Measurements from ENCODE around the gene TEAD1.

TEAD1 gene

GRCh38 chr11:12863605-12864121 is 189.4 kb downstream of the TEAD1 start:
- Histone ChIP-seq H3K27ac (ENCODE audit: low read depth, low read length) (no peak overlapping the region), H3K4me1 (ENCODE audit: control insufficient read depth, low read length) (no peaks in the 10 kb centered on the region), H3K9me3 (ENCODE audit: control insufficient read depth, insufficient read depth, low read length) (no peaks in the 10 kb centered on the region), H3F3A (ENCODE audit: control insufficient read depth, insufficient read depth) (no peaks in the 10 kb centered on the region), H3K36me3 (ENCODE audit: control insufficient read depth, low read length) (no peaks in the 10 kb centered on the region), H4K20me1 (ENCODE audit: control insufficient read depth, insufficient read depth, low read depth, low read length) (no peaks in the 10 kb centered on the region), H3K4me2 (ENCODE audit: low read length) (no peak overlapping the region), H3K27me3 (ENCODE audit: control insufficient read depth, low read length) (no peaks in the 10 kb centered on the region), H3K4me3 (ENCODE audit: low read length) (no peak overlapping the region), H3K9me2 (replicated peaks; ENCODE audit: control insufficient read depth, low read length) (no peaks in the 10 kb centered on the region), H3K79me2 (ENCODE audit: control insufficient read depth, low read length) (no peaks in the 10 kb centered on the region)
- TF ChIP-seq CTCF (IDR thresholded peaks at IDR 0.05; ENCODE audit: low read depth, low read length, poor library complexity, severe bottlenecking), result no peak
- no peak for TF ChIP-seq EZH2phosphoT487 (IDR thresholded peaks at IDR 0.05; ENCODE audit: borderline replicate concordance, low read length)

- Histone ChIP-seq H3K79me2 (ENCODE audit: control insufficient read depth, low read length) (no peaks in the 10 kb centered on the region), H3K27me3 (ENCODE audit: control insufficient read depth, low read length) (no peaks in the 10 kb centered on the region), H3K9me2 (replicated peaks; ENCODE audit: control insufficient read depth, low read length) (no peaks in the 10 kb centered on the region), H3K4me3 (ENCODE audit: low read length) (no peak overlapping the region), H3K27ac (ENCODE audit: low read depth, low read length) (no peak overlapping the region), H3K4me1 (ENCODE audit: control insufficient read depth, low read length) (no peaks in the 10 kb centered on the region), H3F3A (ENCODE audit: control insufficient read depth, insufficient read depth) (no peaks in the 10 kb centered on the region), H3K36me3 (ENCODE audit: control insufficient read depth, low read length) (no peaks in the 10 kb centered on the region), H3K9me3 (ENCODE audit: control insufficient read depth, insufficient read depth, low read length) (no peaks in the 10 kb centered on the region), H3K4me2 (ENCODE audit: low read length) (no peak overlapping the region), H4K20me1 (ENCODE audit: control insufficient read depth, insufficient read depth, low read depth, low read length) (no peaks in the 10 kb centered on the region)
- TF ChIP-seq EZH2phosphoT487 (IDR thresholded peaks at IDR 0.05; ENCODE audit: borderline replicate concordance, low read length), result no peak
These were observed 190.3 kb downstream of the TEAD1 start for GRCh38 chr11:12864316-12865156.

GRCh38 chr11:12865863-12866595 is 191.8 kb downstream of the TEAD1 start:
- H3K9me3 ChIP-seq (ENCODE audit: control insufficient read depth, insufficient read depth, low read length), result no peaks in the 10 kb centered on the region
- no peaks in the 10 kb centered on the region for H3K9me2 ChIP-seq (replicated peaks; ENCODE audit: control insufficient read depth, low read length)
- H3K4me1 ChIP-seq (ENCODE audit: control insufficient read depth, low read length), result no peaks in the 10 kb centered on the region
- H4K20me1 ChIP-seq (ENCODE audit: control insufficient read depth, insufficient read depth, low read depth, low read length), result no peaks in the 10 kb centered on the region
- no peaks in the 10 kb centered on the region for H3K79me2 ChIP-seq (ENCODE audit: control insufficient read depth, low read length)
- TF ChIP-seq EZH2phosphoT487 (IDR thresholded peaks at IDR 0.05; ENCODE audit: borderline replicate concordance, low read length), result no peak
- TF ChIP-seq CTCF (IDR thresholded peaks at IDR 0.05; ENCODE audit: low read depth, low read length, poor library complexity, severe bottlenecking), result no peak
- no peak overlapping the region for H3K4me3 ChIP-seq (ENCODE audit: low read length)
- H3K27me3 ChIP-seq (ENCODE audit: control insufficient read depth, low read length), result no peaks in the 10 kb centered on the region
- no peak overlapping the region for H3K4me2 ChIP-seq (ENCODE audit: low read length)
- H3K36me3 ChIP-seq (ENCODE audit: control insufficient read depth, low read length), result no peaks in the 10 kb centered on the region
- H3K27ac ChIP-seq (ENCODE audit: low read depth, low read length), result no peak overlapping the region
- H3F3A ChIP-seq (ENCODE audit: control insufficient read depth, insufficient read depth), result no peaks in the 10 kb centered on the region
